GM10266 (cell line): ENCODE results near the gene PRRG1.

Experiments
- DNase-seq: peaks from one replicate; pipeline ENCODE4 v3.0.0; 2012; ENCODE audit errors: extremely low spot score
- CTCF ChIP-seq: IDR thresholded peaks from 2 replicates; pipeline ENCODE4 v1.5.1; 2012; ENCODE audit warnings: mild to moderate bottlenecking, low read depth; ENCODE audit not compliant: control insufficient read depth, insufficient read depth; ENCODE audit errors: missing control alignments

PRRG1 gene

GRCh38 chrX:37371578-37371991 is 22.4 kb downstream of the PRRG1 start:
- no peak for TF ChIP-seq CTCF
- DNase-seq = no peak

- no peak for TF ChIP-seq CTCF
- no peak for DNase-seq
Observed at GRCh38 chrX:37378404-37378803, 29.2 kb downstream of the PRRG1 start.

- no peak for TF ChIP-seq CTCF
- DNase-seq = no peak
Observed at GRCh38 chrX:37378830-37379229, 29.7 kb downstream of the PRRG1 start.

GRCh38 chrX:37380256-37380655 is 31.1 kb downstream of the PRRG1 start:
- no peak for DNase-seq
- TF ChIP-seq CTCF = no peak

- TF ChIP-seq CTCF = no peak
- no peak for DNase-seq
Observed at GRCh38 chrX:37380924-37381323, 31.8 kb downstream of the PRRG1 start.

GRCh38 chrX:37383313-37383712 is 34.1 kb downstream of the PRRG1 start:
- TF ChIP-seq CTCF = no peak
- DNase-seq = no peak

GRCh38 chrX:37388413-37388812 is 39.2 kb downstream of the PRRG1 start:
- no peak for TF ChIP-seq CTCF
- DNase-seq = no peak

GRCh38 chrX:37405956-37406355 is 56.8 kb downstream of the PRRG1 start:
- TF ChIP-seq CTCF = no peak
- no peak for DNase-seq
